ENCODE measurements around the gene TBC1D10A.

Gene TBC1D10A

DNA sequence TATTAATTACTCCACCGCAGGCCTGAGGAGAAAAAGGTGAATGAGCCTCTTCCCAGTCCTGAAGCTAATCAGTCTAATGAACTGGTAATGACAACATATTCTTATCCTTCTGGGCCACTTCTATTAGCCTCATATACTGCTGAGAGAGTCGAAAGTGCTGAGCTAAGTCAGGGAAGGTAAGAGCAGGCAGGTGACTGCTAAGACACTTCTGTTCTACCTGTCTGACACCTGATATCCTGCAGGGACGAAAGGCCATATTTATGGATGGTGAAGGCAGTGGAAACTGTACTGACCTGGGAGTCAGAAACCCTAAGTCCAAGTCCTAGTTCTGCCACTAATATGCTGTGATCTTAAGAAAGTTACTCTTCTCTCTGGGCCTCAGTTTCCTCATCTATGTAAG, 3.5 kb downstream of the TBC1D10A start:
- TF ChIP-seq ZNF8 (CRISPR knock-in tag; IDR thresholded peaks at IDR 0.05), result no peak

GRCh38 chr22:30321461-30321860, 5.3 kb downstream of the TBC1D10A start:
- ATAC-seq, result no peak
- TF ChIP-seq ISL1 (CRISPR knock-in tag; IDR thresholded peaks at IDR 0.05), result no peak
- TF ChIP-seq, protein P1, sequence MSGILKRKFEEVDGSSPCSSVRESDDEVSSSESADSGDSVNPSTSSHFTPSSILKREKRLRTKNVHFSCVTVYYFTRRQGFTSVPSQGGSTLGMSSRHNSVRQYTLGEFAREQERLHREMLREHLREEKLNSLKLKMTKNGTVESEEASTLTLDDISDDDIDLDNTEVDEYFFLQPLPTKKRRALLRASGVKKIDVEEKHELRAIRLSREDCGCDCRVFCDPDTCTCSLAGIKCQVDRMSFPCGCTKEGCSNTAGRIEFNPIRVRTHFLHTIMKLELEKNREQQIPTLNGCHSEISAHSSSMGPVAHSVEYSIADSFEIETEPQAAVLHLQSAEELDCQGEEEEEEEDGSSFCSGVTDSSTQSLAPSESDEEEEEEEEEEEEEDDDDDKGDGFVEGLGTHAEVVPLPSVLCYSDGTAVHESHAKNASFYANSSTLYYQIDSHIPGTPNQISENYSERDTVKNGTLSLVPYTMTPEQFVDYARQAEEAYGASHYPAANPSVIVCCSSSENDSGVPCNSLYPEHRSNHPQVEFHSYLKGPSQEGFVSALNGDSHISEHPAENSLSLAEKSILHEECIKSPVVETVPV (CRISPR knock-in tag; IDR thresholded peaks at IDR 0.05), result no peak
- TF ChIP-seq, protein P2, sequence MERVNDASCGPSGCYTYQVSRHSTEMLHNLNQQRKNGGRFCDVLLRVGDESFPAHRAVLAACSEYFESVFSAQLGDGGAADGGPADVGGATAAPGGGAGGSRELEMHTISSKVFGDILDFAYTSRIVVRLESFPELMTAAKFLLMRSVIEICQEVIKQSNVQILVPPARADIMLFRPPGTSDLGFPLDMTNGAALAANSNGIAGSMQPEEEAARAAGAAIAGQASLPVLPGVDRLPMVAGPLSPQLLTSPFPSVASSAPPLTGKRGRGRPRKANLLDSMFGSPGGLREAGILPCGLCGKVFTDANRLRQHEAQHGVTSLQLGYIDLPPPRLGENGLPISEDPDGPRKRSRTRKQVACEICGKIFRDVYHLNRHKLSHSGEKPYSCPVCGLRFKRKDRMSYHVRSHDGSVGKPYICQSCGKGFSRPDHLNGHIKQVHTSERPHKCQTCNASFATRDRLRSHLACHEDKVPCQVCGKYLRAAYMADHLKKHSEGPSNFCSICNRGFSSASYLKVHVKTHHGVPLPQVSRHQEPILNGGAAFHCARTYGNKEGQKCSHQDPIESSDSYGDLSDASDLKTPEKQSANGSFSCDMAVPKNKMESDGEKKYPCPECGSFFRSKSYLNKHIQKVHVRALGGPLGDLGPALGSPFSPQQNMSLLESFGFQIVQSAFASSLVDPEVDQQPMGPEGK (CRISPR knock-in tag; IDR thresholded peaks at IDR 0.05; ENCODE audit: borderline replicate concordance), result no peak
- no peak for TF ChIP-seq ZC3H10 (CRISPR knock-in tag; IDR thresholded peaks at IDR 0.05)
- no peak for TF ChIP-seq RARB (CRISPR knock-in tag; IDR thresholded peaks at IDR 0.05)
- no peak for TF ChIP-seq OSR1 (CRISPR knock-in tag; IDR thresholded peaks at IDR 0.05)
- no peak for TF ChIP-seq ZNF8 (CRISPR knock-in tag; IDR thresholded peaks at IDR 0.05)
- TF ChIP-seq GLIS3 (CRISPR knock-in tag; IDR thresholded peaks at IDR 0.05), result no peak
- no peak for TF ChIP-seq TOX (CRISPR knock-in tag; IDR thresholded peaks at IDR 0.05; ENCODE audit: borderline replicate concordance)

More for the DNA sequence above, 3.5 kb downstream of the TBC1D10A start:
- no peak for ATAC-seq

GRCh38 chr22:30320021-30320556, 6.7 kb downstream of the TBC1D10A start:
- ATAC-seq, result no peak
- TF ChIP-seq ARNTL (CRISPR knock-in tag; IDR thresholded peaks at IDR 0.05; ENCODE audit: borderline replicate concordance, low read depth) (no peak), ZC3H10 (CRISPR knock-in tag; IDR thresholded peaks at IDR 0.05) (no peak), ESRRG (CRISPR knock-in tag; IDR thresholded peaks at IDR 0.05) (no peak), ZFP3 (CRISPR knock-in tag; IDR thresholded peaks at IDR 0.05) (no peak), GLIS3 (CRISPR knock-in tag; IDR thresholded peaks at IDR 0.05) (no peak)
- TF ChIP-seq, protein P3, sequence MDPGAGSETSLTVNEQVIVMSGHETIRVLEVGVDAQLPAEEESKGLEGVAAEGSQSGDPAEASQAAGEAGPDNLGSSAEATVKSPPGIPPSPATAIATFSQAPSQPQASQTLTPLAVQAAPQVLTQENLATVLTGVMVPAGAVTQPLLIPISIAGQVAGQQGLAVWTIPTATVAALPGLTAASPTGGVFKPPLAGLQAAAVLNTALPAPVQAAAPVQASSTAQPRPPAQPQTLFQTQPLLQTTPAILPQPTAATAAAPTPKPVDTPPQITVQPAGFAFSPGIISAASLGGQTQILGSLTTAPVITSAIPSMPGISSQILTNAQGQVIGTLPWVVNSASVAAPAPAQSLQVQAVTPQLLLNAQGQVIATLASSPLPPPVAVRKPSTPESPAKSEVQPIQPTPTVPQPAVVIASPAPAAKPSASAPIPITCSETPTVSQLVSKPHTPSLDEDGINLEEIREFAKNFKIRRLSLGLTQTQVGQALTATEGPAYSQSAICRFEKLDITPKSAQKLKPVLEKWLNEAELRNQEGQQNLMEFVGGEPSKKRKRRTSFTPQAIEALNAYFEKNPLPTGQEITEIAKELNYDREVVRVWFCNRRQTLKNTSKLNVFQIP (CRISPR knock-in tag; IDR thresholded peaks at IDR 0.05; ENCODE audit: borderline replicate concordance, low read depth), result no peak

DNA sequence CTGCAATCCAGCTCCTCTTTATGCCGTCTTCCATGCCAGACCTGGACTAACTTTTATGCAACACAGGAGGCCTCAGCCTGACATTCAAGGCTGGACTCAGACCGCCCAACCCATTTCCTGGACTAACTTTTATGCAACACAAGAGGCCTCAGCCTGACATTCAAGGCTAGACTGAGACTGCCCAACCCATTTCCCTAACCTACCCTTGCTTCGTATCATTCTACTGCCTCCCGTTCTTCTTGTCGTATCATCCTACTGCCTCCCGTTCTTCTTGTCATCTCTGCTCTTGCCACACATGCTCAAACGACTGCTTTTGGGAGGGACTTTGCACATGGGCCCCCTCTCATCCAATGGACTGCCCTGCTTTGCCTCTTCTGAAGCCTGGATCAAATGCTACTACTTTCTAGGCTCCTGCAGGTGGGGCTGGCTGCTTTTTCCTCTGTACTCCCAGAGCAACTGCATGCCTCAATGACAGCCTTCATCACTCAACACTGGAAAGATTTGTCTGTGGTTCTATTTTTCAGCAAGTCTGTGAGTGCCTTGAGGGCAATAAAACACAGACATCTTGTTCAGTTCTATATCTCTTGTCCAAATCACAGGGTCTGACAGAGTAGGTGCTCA, 7.8 kb downstream of the TBC1D10A start:
- 0 out of 3 replicates have a peak, but pooled peaks have one; percentile 33 for ATAC-seq
- TF ChIP-seq SNAI2 (CRISPR knock-in tag; IDR thresholded peaks at IDR 0.05) (no peak), CSDC2 (CRISPR knock-in tag; IDR thresholded peaks at IDR 0.05) (no peak), BACH2 (CRISPR knock-in tag; IDR thresholded peaks at IDR 0.05; ENCODE audit: borderline replicate concordance) (no peak), RARB (CRISPR knock-in tag; IDR thresholded peaks at IDR 0.05) (no peak), TCF4 (CRISPR knock-in tag; IDR thresholded peaks at IDR 0.05; ENCODE audit: borderline replicate concordance) (no peak), GLIS3 (CRISPR knock-in tag; IDR thresholded peaks at IDR 0.05) (no peak), ZNF70 (CRISPR knock-in tag; IDR thresholded peaks at IDR 0.05) (no peak), TSHZ2 (CRISPR knock-in tag; IDR thresholded peaks at IDR 0.05) (no peak), ZNF565 (CRISPR knock-in tag; conservative IDR thresholded peaks at IDR 0.05; ENCODE audit: low read depth) (no peak), ISL1 (CRISPR knock-in tag; IDR thresholded peaks at IDR 0.05) (no peak), ZFP3 (CRISPR knock-in tag; IDR thresholded peaks at IDR 0.05) (no peak), PPARA (CRISPR knock-in tag; IDR thresholded peaks at IDR 0.05; ENCODE audit: borderline replicate concordance) (no peak), OSR1 (CRISPR knock-in tag; IDR thresholded peaks at IDR 0.05) (no peak), ARNTL (CRISPR knock-in tag; IDR thresholded peaks at IDR 0.05; ENCODE audit: borderline replicate concordance, low read depth) (no peak), TOX (CRISPR knock-in tag; IDR thresholded peaks at IDR 0.05; ENCODE audit: borderline replicate concordance) (no peak), ZC3H10 (CRISPR knock-in tag; IDR thresholded peaks at IDR 0.05) (no peak), ESRRG (CRISPR knock-in tag; IDR thresholded peaks at IDR 0.05) (no peak)
- TF ChIP-seq, protein P3 (CRISPR knock-in tag; IDR thresholded peaks at IDR 0.05; ENCODE audit: borderline replicate concordance, low read depth), result no peak
- TF ChIP-seq, protein P1 (CRISPR knock-in tag; IDR thresholded peaks at IDR 0.05), result no peak
